ENCODE measurements around the gene MYCBPAP.

The MYCBPAP gene

DNA sequence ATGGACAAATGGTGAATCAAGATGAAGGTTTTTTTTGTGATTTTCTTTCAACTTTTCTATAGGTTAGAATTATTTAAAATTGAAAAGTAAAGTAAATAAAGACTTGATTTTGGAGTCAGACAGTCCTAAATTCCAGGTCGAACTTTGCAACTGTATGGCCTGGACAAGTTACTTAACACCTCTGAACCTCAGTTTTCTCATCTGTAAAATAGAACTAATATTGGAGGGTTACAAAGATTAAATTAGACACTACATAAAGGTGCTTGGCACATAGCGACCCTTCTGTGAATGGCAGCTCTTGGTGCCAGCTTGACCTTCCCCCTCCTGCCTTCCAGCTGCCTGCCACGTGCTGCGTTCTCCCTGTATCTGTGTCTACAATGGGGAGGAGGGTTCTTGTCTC lies 26.6 kb upstream of the MYCBPAP start:
- no peak overlapping the region for H3K4me3 ChIP-seq (ENCODE audit: low read depth, low read length)
- DNase-seq (ENCODE audit: low read depth): no peak
- TF ChIP-seq, protein P1, sequence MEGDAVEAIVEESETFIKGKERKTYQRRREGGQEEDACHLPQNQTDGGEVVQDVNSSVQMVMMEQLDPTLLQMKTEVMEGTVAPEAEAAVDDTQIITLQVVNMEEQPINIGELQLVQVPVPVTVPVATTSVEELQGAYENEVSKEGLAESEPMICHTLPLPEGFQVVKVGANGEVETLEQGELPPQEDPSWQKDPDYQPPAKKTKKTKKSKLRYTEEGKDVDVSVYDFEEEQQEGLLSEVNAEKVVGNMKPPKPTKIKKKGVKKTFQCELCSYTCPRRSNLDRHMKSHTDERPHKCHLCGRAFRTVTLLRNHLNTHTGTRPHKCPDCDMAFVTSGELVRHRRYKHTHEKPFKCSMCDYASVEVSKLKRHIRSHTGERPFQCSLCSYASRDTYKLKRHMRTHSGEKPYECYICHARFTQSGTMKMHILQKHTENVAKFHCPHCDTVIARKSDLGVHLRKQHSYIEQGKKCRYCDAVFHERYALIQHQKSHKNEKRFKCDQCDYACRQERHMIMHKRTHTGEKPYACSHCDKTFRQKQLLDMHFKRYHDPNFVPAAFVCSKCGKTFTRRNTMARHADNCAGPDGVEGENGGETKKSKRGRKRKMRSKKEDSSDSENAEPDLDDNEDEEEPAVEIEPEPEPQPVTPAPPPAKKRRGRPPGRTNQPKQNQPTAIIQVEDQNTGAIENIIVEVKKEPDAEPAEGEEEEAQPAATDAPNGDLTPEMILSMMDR (IDR thresholded peaks at IDR 0.05; ENCODE audit: low read depth, low read length, missing control alignments): no peak

DNA sequence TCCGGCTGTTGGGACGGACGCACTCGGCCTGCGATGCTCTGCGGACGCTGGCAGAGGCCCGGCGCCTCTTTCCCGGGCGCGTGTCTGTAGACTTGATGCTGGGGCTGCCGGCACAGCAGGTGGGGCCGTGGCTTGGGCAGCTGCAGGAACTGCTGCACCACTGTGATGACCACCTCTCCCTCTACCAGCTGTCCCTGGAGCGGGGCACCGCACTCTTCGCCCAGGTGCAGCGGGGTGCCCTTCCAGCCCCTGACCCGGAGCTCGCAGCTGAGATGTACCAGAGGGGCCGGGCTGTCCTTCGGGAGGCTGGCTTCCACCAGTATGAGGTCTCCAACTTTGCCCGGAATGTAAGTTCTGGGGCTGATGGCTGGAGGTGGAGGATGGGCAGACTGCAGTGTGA lies 26.1 kb upstream of the MYCBPAP start:
- TF ChIP-seq, protein P1 (IDR thresholded peaks at IDR 0.05; ENCODE audit: low read depth, low read length, missing control alignments): no peak

DNA sequence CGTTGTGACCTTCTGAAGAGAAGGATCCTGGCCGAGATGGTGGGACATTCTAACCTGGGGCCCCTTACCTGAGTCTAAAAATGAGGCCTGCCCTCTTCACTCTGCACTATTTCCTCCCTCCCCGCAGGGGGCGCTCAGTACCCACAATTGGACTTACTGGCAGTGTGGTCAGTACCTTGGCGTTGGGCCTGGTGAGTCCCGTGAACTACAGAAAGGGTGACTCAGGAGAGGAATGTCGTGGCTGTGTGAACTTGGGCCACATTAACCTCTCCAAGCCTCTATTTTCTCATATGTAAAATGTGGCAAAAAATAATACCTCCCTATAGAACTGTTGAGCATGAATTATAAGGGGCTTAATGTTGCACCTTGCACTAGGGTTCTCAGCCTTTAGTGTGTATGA lies 25.7 kb upstream of the MYCBPAP start:
- DNase-seq (ENCODE audit: low read depth): peak; percentile 37
- no peak overlapping the region for H3K4me3 ChIP-seq (ENCODE audit: low read depth, low read length)
- TF ChIP-seq, protein P1 (IDR thresholded peaks at IDR 0.05; ENCODE audit: low read depth, low read length, missing control alignments): peak; percentile 91

More for the DNA sequence above, 26.1 kb upstream of the MYCBPAP start:
- H3K4me3 ChIP-seq (ENCODE audit: low read depth, low read length): no peak overlapping the region
- DNase-seq (ENCODE audit: low read depth): no peak

DNA sequence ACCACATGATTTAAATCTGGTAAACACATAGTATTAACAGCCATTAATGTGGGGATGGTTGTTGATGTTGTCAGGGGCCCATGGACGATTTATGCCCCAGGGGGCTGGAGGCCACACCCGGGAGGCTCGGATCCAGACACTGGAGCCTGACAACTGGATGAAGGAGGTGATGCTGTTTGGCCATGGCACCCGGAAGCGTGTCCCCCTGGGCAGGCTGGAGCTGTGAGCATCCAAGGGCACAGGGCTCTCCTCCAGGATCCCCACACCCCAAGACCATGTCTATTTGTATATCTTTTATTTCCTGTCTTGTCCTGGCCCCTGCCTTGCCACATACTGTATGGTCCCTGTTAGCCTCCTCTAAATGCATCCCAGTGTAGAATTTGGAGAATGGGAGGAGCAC lies 25.0 kb upstream of the MYCBPAP start:
- DNase-seq (ENCODE audit: low read depth): no peak
- TF ChIP-seq, protein P1 (IDR thresholded peaks at IDR 0.05; ENCODE audit: low read depth, low read length, missing control alignments): no peak
- H3K4me3 ChIP-seq (ENCODE audit: low read depth, low read length): no peak overlapping the region

DNA sequence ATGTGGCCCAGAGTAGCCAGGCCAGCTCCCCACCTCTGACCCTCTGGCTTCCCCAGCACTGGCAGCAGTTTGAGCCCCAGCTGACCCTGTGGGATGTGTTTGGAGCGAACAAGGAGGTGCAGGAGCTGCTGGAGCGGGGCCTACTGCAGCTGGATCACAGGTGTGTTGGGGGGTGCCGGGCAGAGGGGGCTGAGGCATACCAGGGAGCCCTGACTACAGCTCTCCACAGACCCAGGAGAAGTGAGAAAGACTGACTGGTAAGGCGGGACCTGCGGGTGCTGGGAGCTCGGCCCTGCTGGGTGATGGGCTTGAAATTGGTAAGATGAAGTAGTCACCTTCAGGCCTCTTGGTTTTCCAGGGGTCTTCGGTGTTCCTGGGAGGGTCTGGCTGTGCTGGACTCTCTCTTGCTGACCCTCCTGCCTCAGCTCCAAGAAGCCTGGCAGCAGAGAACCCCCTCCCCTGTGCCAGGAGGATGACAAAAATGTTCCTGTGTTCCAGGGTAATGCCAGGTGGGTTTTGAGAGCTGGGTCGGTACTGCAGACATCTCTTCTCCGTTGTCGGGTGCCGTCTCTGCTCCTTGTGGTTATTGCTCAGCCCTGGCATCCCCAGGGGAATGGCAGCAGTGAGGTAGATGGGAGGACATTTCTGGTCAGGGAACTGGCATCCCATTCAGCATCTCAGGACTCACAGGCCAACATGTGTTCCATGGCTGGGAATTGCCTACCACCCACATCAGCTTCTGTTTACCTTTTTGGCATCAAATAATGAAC lies 23.7 kb upstream of the MYCBPAP start:
- no peak for DNase-seq (ENCODE audit: low read depth)
- H3K4me3 ChIP-seq (ENCODE audit: low read depth, low read length): no peak overlapping the region
- TF ChIP-seq, protein P1 (IDR thresholded peaks at IDR 0.05; ENCODE audit: low read depth, low read length, missing control alignments): no peak

DNA sequence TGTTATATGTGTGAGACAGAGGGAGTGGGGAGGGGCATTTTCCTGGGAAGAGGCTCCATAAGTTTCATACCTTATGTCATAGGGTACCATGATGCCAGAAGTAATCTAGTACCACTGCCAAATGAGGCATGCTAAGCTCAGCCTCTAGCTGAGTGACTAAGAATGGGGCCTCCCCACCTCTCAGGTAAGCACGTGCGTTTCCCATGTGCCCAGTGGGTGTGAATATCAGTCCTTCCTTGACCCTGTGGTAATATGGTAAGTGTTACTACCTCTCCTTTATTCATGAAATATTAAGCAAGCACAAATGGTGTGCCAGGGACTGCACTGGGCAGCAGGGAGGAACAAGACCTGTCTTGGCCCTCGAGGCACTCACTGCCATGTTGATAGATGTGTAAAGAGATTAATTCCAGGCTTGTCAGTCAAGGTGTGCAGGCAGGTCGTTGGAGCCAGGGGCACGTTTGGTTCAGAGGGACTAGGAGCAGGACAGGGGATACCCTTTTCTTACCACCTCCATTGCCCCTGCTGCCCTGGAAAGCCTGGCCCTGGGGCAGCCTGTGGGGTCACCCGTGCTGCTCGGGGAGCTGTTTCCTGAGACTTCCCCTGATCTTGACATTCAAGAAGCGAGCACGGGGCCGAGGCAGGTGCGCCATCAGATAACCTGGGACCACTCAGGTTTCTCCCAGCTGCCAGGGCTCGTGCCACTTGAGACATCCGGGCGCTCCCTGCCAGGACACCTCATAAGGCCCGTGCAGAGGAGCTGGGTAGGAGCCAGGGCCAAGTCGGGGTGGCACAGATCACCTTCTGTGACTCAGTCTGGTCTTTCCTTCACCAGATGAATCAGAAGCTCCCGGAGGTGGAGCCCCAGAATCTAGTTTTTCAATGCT lies 20.8 kb upstream of the MYCBPAP start:
- no peak overlapping the region for H3K4me3 ChIP-seq (ENCODE audit: low read depth, low read length)
- no peak for DNase-seq (ENCODE audit: low read depth)
- TF ChIP-seq, protein P1 (IDR thresholded peaks at IDR 0.05; ENCODE audit: low read depth, low read length, missing control alignments): no peak

Measured in GM12864 (cell line).